NCI-H2029 treated with DMSO at 0.1 percent for 48 hours (cell line): ENCODE measurements around the gene IL4I1.

Experiments used
- DNase-seq: peaks from one replicate; lab custom pipeline; 2025; lab: John Stamatoyannopoulos, UW

Gene IL4I1

GRCh38 chr19:49924004-49924880 lies 27.6 kb upstream of the IL4I1 start:
- DNase-seq, result no peak

GRCh38 chr19:49923055-49924003 lies 26.6 kb upstream of the IL4I1 start:
- no peak for DNase-seq

GRCh38 chr19:49921871-49922795 lies 25.4 kb upstream of the IL4I1 start:
- no peak for DNase-seq

GRCh38 chr19:49920624-49921363 lies 24.1 kb upstream of the IL4I1 start:
- no peak for DNase-seq

- DNase-seq, result no peak
These were observed 21.4 kb upstream of the IL4I1 start for GRCh38 chr19:49918089-49918488.

- DNase-seq, result no peak
These were observed 20.4 kb upstream of the IL4I1 start for GRCh38 chr19:49916839-49917733.

GRCh38 chr19:49915271-49915670 lies 18.6 kb upstream of the IL4I1 start:
- no peak for DNase-seq

GRCh38 chr19:49913720-49914119 lies 17.0 kb upstream of the IL4I1 start:
- DNase-seq, result no peak

- no peak for DNase-seq
These were observed 16.4 kb upstream of the IL4I1 start for GRCh38 chr19:49912965-49913685.

GRCh38 chr19:49911381-49912145 lies 14.9 kb upstream of the IL4I1 start:
- no peak for DNase-seq

- DNase-seq, result no peak
These were observed 13.5 kb upstream of the IL4I1 start for GRCh38 chr19:49910179-49910578.

GRCh38 chr19:49908480-49909420 lies 12.1 kb upstream of the IL4I1 start:
- no peak for DNase-seq

GRCh38 chr19:49907745-49908446 lies 11.2 kb upstream of the IL4I1 start:
- no peak for DNase-seq

- no peak for DNase-seq
These were observed 10.3 kb upstream of the IL4I1 start for GRCh38 chr19:49906879-49907564.

GRCh38 chr19:49904136-49904535 lies 7.4 kb upstream of the IL4I1 start:
- DNase-seq, result no peak
